A549 (cell line): ENCODE data around the gene DDI2.

ENCODE experiments used
- CTCF ChIP-seq: fragments of >200 bp; sonication (Bioruptor Twin); formaldehyde crosslinking; IDR thresholded peaks from 3 replicates; pipeline ENCODE4 v1.5.1; 2016
- ZSCAN20 ChIP-seq: fragments of 250-450 bp; sonication (Bioruptor Pico); IDR thresholded peaks from 2 replicates; pipeline ENCODE4 v1.8.0; 2022; ENCODE audit warnings: mild to moderate bottlenecking, moderate library complexity

- TF ChIP-seq CTCF, result no peak
- no peak for TF ChIP-seq ZSCAN20 (CRISPR knock-in tag)
Observed at GRCh38 chr1:15684468-15685291, 67.4 kb downstream of the DDI2 start.
